Upper lobe of left lung (tissue), 4 donors: Measurements from ENCODE around the gene CENPO.

Source experiments
- EP300 ChIP-seq, 4 donors: sonication (generic); formaldehyde crosslinking; IDR thresholded peaks; one replicate each; pipeline ENCODE4 v1.5.1; 2017; ENCODE audit warnings: antibody characterized with exemption in 4 of 4, control low read depth in 2 of 4
- POLR2A ChIP-seq, 4 donors: fragments of 450-650 bp; IDR thresholded peaks; one replicate each; pipeline ENCODE4 v1.5.1; 2016 to 2017; ENCODE audit warnings: antibody characterized with exemption in 4 of 4, mild to moderate bottlenecking in 2 of 4
- POLR2AphosphoS5 ChIP-seq, 2 donors: sonication (generic); formaldehyde crosslinking; IDR thresholded peaks; one replicate each; pipeline ENCODE4 v1.5.1; 2017; ENCODE audit warnings: antibody characterized with exemption in 2 of 2
- TF ChIP-seq, protein P1 (sequence below), 6 experiments: fragments of 450-650 bp in 4 of 6; fragments of 200-600 bp in 2 of 6; sonication (generic) in 2 of 6; IDR thresholded peaks; one replicate each; pipeline ENCODE4 v1.5.1; 2016 to 2019; ENCODE audit warnings: antibody characterized with exemption in 6 of 6

DNA sequence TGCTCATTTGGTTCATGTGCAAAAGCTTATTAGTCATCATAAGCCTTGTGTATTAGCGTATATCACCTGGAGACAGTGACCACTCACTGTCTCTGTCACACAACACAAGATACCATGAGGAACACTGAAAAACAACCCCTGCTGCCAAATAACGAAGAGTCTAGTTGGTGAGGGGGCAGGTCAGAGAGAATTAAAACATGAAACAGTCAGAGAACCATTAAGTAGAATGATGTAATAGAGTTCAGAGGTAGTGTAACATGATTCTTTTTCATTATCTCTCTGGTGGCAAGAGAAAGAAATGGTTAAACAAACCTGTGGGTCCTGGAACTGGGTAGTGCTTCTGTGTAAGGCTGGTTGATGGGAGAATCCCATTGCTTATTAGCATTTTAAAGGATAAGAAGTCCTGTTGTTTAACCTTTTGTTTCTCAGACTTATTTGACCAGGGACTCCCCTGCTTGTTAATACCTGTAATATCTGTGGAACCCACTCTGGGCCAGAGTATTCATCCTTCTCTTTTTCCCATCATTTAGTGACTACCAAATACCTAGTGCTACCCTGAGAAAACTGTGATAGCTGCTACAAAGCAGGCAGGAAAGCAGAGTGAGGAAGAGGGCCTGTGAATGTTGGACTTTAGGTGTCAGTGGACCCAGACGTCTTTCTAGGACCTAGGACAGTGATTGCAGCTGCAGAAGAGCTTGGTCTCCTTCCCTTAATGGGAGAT is 38.1 kb upstream of the CENPO start:
- TF ChIP-seq, protein P1, sequence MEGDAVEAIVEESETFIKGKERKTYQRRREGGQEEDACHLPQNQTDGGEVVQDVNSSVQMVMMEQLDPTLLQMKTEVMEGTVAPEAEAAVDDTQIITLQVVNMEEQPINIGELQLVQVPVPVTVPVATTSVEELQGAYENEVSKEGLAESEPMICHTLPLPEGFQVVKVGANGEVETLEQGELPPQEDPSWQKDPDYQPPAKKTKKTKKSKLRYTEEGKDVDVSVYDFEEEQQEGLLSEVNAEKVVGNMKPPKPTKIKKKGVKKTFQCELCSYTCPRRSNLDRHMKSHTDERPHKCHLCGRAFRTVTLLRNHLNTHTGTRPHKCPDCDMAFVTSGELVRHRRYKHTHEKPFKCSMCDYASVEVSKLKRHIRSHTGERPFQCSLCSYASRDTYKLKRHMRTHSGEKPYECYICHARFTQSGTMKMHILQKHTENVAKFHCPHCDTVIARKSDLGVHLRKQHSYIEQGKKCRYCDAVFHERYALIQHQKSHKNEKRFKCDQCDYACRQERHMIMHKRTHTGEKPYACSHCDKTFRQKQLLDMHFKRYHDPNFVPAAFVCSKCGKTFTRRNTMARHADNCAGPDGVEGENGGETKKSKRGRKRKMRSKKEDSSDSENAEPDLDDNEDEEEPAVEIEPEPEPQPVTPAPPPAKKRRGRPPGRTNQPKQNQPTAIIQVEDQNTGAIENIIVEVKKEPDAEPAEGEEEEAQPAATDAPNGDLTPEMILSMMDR (IDR thresholded peaks at IDR 0.05): no peak
- TF ChIP-seq POLR2A (IDR thresholded peaks at IDR 0.05): no peak
- TF ChIP-seq POLR2AphosphoS5 (IDR thresholded peaks at IDR 0.05): no peak
- no peak for TF ChIP-seq EP300 (IDR thresholded peaks at IDR 0.05)
